OCI-LY3 (cell line): ENCODE measurements around the gene RNF222.

Source experiments
- H2AFZ ChIP-seq: fragments of 200-600, 300-600 bp; shearing (Covaris generic); 2 replicates; pipeline ENCODE4 v1.6.0; 2014; ENCODE audit warnings: antibody characterized with exemption, low read depth, low read length
- H3K27ac ChIP-seq: fragments of 200-600, 300-600 bp; sonication (generic); 2 replicates; pipeline ENCODE4 v1.5.1; 2014; ENCODE audit warnings: mild to moderate bottlenecking, low read length, moderate library complexity, mixed read lengths
- H3K27me3 ChIP-seq: fragments of 200-600, 300-600 bp; sonication (generic); 2 replicates; pipeline ENCODE4 v1.6.1; 2014; ENCODE audit warnings: low read depth, low read length, mixed read lengths
- H3K36me3 ChIP-seq: fragments of 200-600, 300-600 bp; sonication (generic); replicated peaks from 2 replicates; pipeline ENCODE3; 2014; ENCODE audit warnings: low read depth, low read length, mixed read lengths
- H3K4me1 ChIP-seq: fragments of 300-600, 200-600 bp; sonication (generic); 2 replicates; pipeline ENCODE4 v1.6.1; 2014; ENCODE audit warnings: low read length, mixed read lengths
- H3K4me2 ChIP-seq: fragments of 200-600, 300-600 bp; sonication (generic); 2 replicates; pipeline ENCODE4 v1.6.1; 2014; ENCODE audit warnings: low read length, mixed read lengths
- H3K4me3 ChIP-seq: fragments of 300-600, 200-600 bp; sonication (generic); 2 replicates; pipeline ENCODE4 v1.5.1; 2014; ENCODE audit warnings: antibody characterized with exemption, mild to moderate bottlenecking, low read length, moderate library complexity
- H3K79me2 ChIP-seq: fragments of 300-600, 200-600 bp; shearing (Covaris generic); 2 replicates; pipeline ENCODE4 v1.6.1; 2014; ENCODE audit warnings: mild to moderate bottlenecking, low read length, mixed read lengths
- H3K9ac ChIP-seq: fragments of 300-600, 200-600 bp; shearing (Covaris generic); 2 replicates; pipeline ENCODE4 v1.6.0; 2014; ENCODE audit warnings: mild to moderate bottlenecking, low read length, moderate library complexity
- H3K9me3 ChIP-seq: fragments of 200-600, 300-600 bp; shearing (Covaris generic); 2 replicates; pipeline ENCODE4 v1.6.1; 2014; ENCODE audit warnings: low read length, mixed read lengths; ENCODE audit not compliant: insufficient read depth
- H4K20me1 ChIP-seq: fragments of 200-600, 300-600 bp; sonication (generic); 2 replicates; pipeline ENCODE4 v1.6.1; 2016; ENCODE audit warnings: low read length, mixed read lengths; ENCODE audit not compliant: insufficient read depth
- CTCF ChIP-seq: fragments of 200-600, 300-600 bp; sonication (generic); IDR thresholded peaks from 2 replicates; pipeline ENCODE4 v1.5.1; 2014; ENCODE audit warnings: antibody characterized with exemption, low read length, low read depth
- EZH2phosphoT487 ChIP-seq: fragments of 200-600 bp; shearing (Covaris generic); IDR thresholded peaks from 2 replicates; pipeline ENCODE4 v1.6.1; 2018; ENCODE audit warnings: antibody characterized with exemption, mixed run types, low read depth

RNF222 gene

GRCh38 chr17:8386841-8387240 is 10.8 kb downstream of the RNF222 start:
- H4K20me1 ChIP-seq, result no peaks in the 10 kb centered on the region
- peaks cover 24% of the 10 kb centered on the region for H3K79me2 ChIP-seq
- H3K36me3 ChIP-seq, result peaks cover 7% of the 10 kb centered on the region
- no peaks in the 10 kb centered on the region for H3K9me3 ChIP-seq
- peaks cover 6% of the 10 kb centered on the region for H3K4me1 ChIP-seq
- no peak overlapping the region for H3K4me2 ChIP-seq
- no peaks in the 10 kb centered on the region for H3K27me3 ChIP-seq
- no peak overlapping the region for H3K27ac ChIP-seq
- no peak overlapping the region for H3K9ac ChIP-seq
- TF ChIP-seq EZH2phosphoT487, result no peak
- no peak for TF ChIP-seq CTCF
- H2AFZ ChIP-seq, result no peak overlapping the region
- H3K4me3 ChIP-seq, result no peak overlapping the region

GRCh38 chr17:8384801-8385378 is 12.7 kb downstream of the RNF222 start:
- Histone ChIP-seq H2AFZ (no peak overlapping the region), H3K4me2 (peak overlapping the region; percentile 68), H3K9ac (no peak overlapping the region), H3K27ac (no peak overlapping the region), H3K36me3 (peaks cover 25% of the 10 kb centered on the region), H3K4me3 (no peak overlapping the region; the same call in 1 of the 2 replicates), H4K20me1 (peaks cover 15% of the 10 kb centered on the region), H3K4me1 (peaks cover 25% of the 10 kb centered on the region), H3K79me2 (peaks cover 44% of the 10 kb centered on the region), H3K27me3 (no peaks in the 10 kb centered on the region), H3K9me3 (no peaks in the 10 kb centered on the region)
- TF ChIP-seq CTCF, result no peak
- no peak for TF ChIP-seq EZH2phosphoT487

- Histone ChIP-seq H3K9ac (peak within 1 kb of the TSS; percentile 97), H3K79me2 (peaks cover 47% of the 10 kb centered on the region), H4K20me1 (peaks cover 26% of the 10 kb centered on the region), H3K27me3 (no peaks in the 10 kb centered on the region), H3K9me3 (no peaks in the 10 kb centered on the region), H3K4me3 (peak within 1 kb of the TSS; percentile 100), H3K4me2 (peak within 1 kb of the TSS; percentile 86), H3K27ac (peak within 1 kb of the TSS; percentile 61), H3K4me1 (peaks cover 28% of the 10 kb centered on the region), H2AFZ (peak within 1 kb of the TSS; percentile 97; the same call in 1 of the 2 replicates), H3K36me3 (peaks cover 38% of the 10 kb centered on the region)
- TF ChIP-seq EZH2phosphoT487, result no peak
- TF ChIP-seq CTCF, result peak; percentile 80
Measured at GRCh38 chr17:8383143-8383822, 14.3 kb downstream of the RNF222 start, which contains the start of gene RPL26. TSS of gene RPL26 (minus strand) at chr17:8383193. CDS start at chr17:8382310, 883 bp downstream.

- Histone ChIP-seq H3K4me3 (peak overlapping the region; percentile 100), H2AFZ (no peak overlapping the region), H3K9ac (peak overlapping the region; percentile 97), H3K4me2 (peak overlapping the region; percentile 86), H4K20me1 (peaks cover 26% of the 10 kb centered on the region), H3K27ac (peak overlapping the region; percentile 52), H3K36me3 (peaks cover 40% of the 10 kb centered on the region), H3K79me2 (peaks cover 47% of the 10 kb centered on the region), H3K27me3 (no peaks in the 10 kb centered on the region), H3K9me3 (no peaks in the 10 kb centered on the region), H3K4me1 (peaks cover 28% of the 10 kb centered on the region)
- no peak for TF ChIP-seq EZH2phosphoT487
- no peak for TF ChIP-seq CTCF
Measured at GRCh38 chr17:8382880-8383142, 14.8 kb downstream of the RNF222 start.
